Memory B cell (primary cell): Measurements from ENCODE around the gene AMN.
"Not testable (repeated sequence)": the region's sequence is repeated elsewhere in the genome, so short reads cannot be mapped to it uniquely, and the experiment has no call there.

ENCODE experiments used
- ATAC-seq: fragments of 150-1000 bp; cut with Tn5 transposase; 2 replicates; pipeline ENCODE4 v1.10.0; 2021; ENCODE audit warnings: low read depth, mild to moderate bottlenecking, moderate library complexity
- DNase-seq, 2 donors: peaks; one replicate each; pipeline ENCODE4 v3.0.0; 2022; ENCODE audit warnings: low spot score in 2 of 2
- H3K27ac Mint-ChIP-seq: one replicate; pipeline ENCODE4 v1.8.0; 2022; ENCODE audit warnings: mild to moderate bottlenecking, moderate library complexity, mixed read lengths
- H3K27me3 Mint-ChIP-seq: one replicate; pipeline ENCODE4 v1.8.0; 2022; ENCODE audit warnings: mixed read lengths
- H3K36me3 Mint-ChIP-seq: one replicate; pipeline ENCODE4 v1.8.0; 2022; ENCODE audit warnings: mild to moderate bottlenecking, mixed read lengths
- H3K4me1 Mint-ChIP-seq: one replicate; pipeline ENCODE4 v1.8.0; 2022; ENCODE audit warnings: mixed read lengths
- H3K4me3 Mint-ChIP-seq: one replicate; pipeline ENCODE4 v1.8.0; 2022; ENCODE audit warnings: mild to moderate bottlenecking, moderate library complexity, mixed read lengths
- H3K9me3 Mint-ChIP-seq: one replicate; pipeline ENCODE4 v1.8.0; 2022; ENCODE audit warnings: mixed read lengths

The AMN gene

GRCh38 chr14:102922490-102923200 is at the start of gene AMN:
Gene AMN (plus strand): TSS chr14:102922663. CDS start chr14:102922689, 26 bp downstream.
- peak within 1 kb of the TSS; percentile 81 for H3K4me3 Mint-ChIP-seq
- DNase-seq, result no peak
- no peaks in the 10 kb centered on the region for H3K36me3 Mint-ChIP-seq
- ATAC-seq, result peak; percentile 38
- H3K27ac Mint-ChIP-seq, result no peak within 1 kb of the TSS
- peaks cover 2% of the 10 kb centered on the region for H3K27me3 Mint-ChIP-seq
- no peaks in the 10 kb centered on the region for H3K9me3 Mint-ChIP-seq
- peaks cover 13% of the 10 kb centered on the region for H3K4me1 Mint-ChIP-seq

- H3K9me3 Mint-ChIP-seq, result no peaks in the 10 kb centered on the region
- ATAC-seq, result no peak
Observed at GRCh38 chr14:102873131-102873530, 49.3 kb upstream of the AMN start.

GRCh38 chr14:102873546-102874061 is 48.9 kb upstream of the AMN start:
- peaks cover 32% of the 10 kb centered on the region for H3K36me3 Mint-ChIP-seq
- H3K4me1 Mint-ChIP-seq, result peaks cover 6% of the 10 kb centered on the region
- H3K4me3 Mint-ChIP-seq, result no peak overlapping the region
- no peaks in the 10 kb centered on the region for H3K9me3 Mint-ChIP-seq
- H3K27me3 Mint-ChIP-seq, result no peaks in the 10 kb centered on the region
- ATAC-seq (no peak), DNase-seq (no peak)
- H3K27ac Mint-ChIP-seq, result no peak overlapping the region

More at GRCh38 chr14:102873131-102873530, 49.3 kb upstream of the AMN start:
- H3K27ac Mint-ChIP-seq, result no peak overlapping the region
- H3K4me1 Mint-ChIP-seq, result peaks cover 6% of the 10 kb centered on the region
- DNase-seq, result no peak
- H3K36me3 Mint-ChIP-seq, result peaks cover 32% of the 10 kb centered on the region
- no peaks in the 10 kb centered on the region for H3K27me3 Mint-ChIP-seq
- H3K4me3 Mint-ChIP-seq, result no peak overlapping the region

- Mint-ChIP-seq H3K36me3 (peaks cover 32% of the 10 kb centered on the region), H3K4me1 (no peaks in the 10 kb centered on the region), H3K27ac (no peak overlapping the region), H3K9me3 (no peaks in the 10 kb centered on the region), H3K4me3 (no peak overlapping the region), H3K27me3 (no peaks in the 10 kb centered on the region)
- ATAC-seq (no peak), DNase-seq (no peak)
Observed at GRCh38 chr14:102875652-102876051, 46.8 kb upstream of the AMN start.

- H3K9me3 Mint-ChIP-seq, H3K4me3 Mint-ChIP-seq, ATAC-seq: not testable (repeated sequence)
Observed at GRCh38 chr14:102877511-102877910, 45.0 kb upstream of the AMN start.

GRCh38 chr14:102878174-102878969 is 44.1 kb upstream of the AMN start:
- ATAC-seq, result peak; percentile 61

More at GRCh38 chr14:102877511-102877910, 45.0 kb upstream of the AMN start:
- peaks cover 25% of the 10 kb centered on the region for H3K36me3 Mint-ChIP-seq
- not testable (repeated sequence) for H3K27ac Mint-ChIP-seq, H3K27me3 Mint-ChIP-seq, DNase-seq, H3K4me1 Mint-ChIP-seq

GRCh38 chr14:102878970-102879460 is 43.4 kb upstream of the AMN start:
- Mint-ChIP-seq H3K27ac (no peak overlapping the region), H3K4me1 (peaks cover 8% of the 10 kb centered on the region), H3K4me3 (no peak overlapping the region), H3K9me3 (no peaks in the 10 kb centered on the region), H3K36me3 (peaks cover 17% of the 10 kb centered on the region), H3K27me3 (no peaks in the 10 kb centered on the region)
- DNase-seq, result peak in 1 of 2 donors; percentile 4
- no peak for ATAC-seq

More at GRCh38 chr14:102878174-102878969, 44.1 kb upstream of the AMN start:
- H3K27me3 Mint-ChIP-seq, result no peaks in the 10 kb centered on the region
- peaks cover 8% of the 10 kb centered on the region for H3K4me1 Mint-ChIP-seq
- H3K27ac Mint-ChIP-seq, result no peak overlapping the region
- H3K9me3 Mint-ChIP-seq, result no peaks in the 10 kb centered on the region
- H3K36me3 Mint-ChIP-seq, result peaks cover 22% of the 10 kb centered on the region
- H3K4me3 Mint-ChIP-seq, result no peak overlapping the region
- no peak for DNase-seq

GRCh38 chr14:102882226-102882906 is 40.1 kb upstream of the AMN start:
- Mint-ChIP-seq H3K27me3 (no peaks in the 10 kb centered on the region), H3K36me3 (peaks cover 22% of the 10 kb centered on the region), H3K4me3 (no peak overlapping the region), H3K27ac (peak overlapping the region; percentile 18), H3K4me1 (peaks cover 8% of the 10 kb centered on the region), H3K9me3 (no peaks in the 10 kb centered on the region)
- ATAC-seq, result no peak
- DNase-seq, result no peak

- Mint-ChIP-seq H3K27me3 (no peaks in the 10 kb centered on the region), H3K9me3 (no peaks in the 10 kb centered on the region), H3K4me3 (no peak overlapping the region), H3K27ac (peak overlapping the region; percentile 82), H3K4me1 (peaks cover 8% of the 10 kb centered on the region), H3K36me3 (peaks cover 24% of the 10 kb centered on the region)
- DNase-seq (no peak), ATAC-seq (no peak)
Observed at GRCh38 chr14:102883089-102883541, 39.3 kb upstream of the AMN start.

GRCh38 chr14:102883554-102883953 is 38.9 kb upstream of the AMN start:
- H3K27me3 Mint-ChIP-seq, result no peaks in the 10 kb centered on the region
- no peak for DNase-seq
- peaks cover 27% of the 10 kb centered on the region for H3K36me3 Mint-ChIP-seq
- ATAC-seq, result no peak
- peak overlapping the region; percentile 82 for H3K27ac Mint-ChIP-seq
- H3K4me3 Mint-ChIP-seq, result no peak overlapping the region
- peaks cover 8% of the 10 kb centered on the region for H3K4me1 Mint-ChIP-seq
- no peaks in the 10 kb centered on the region for H3K9me3 Mint-ChIP-seq

GRCh38 chr14:102885737-102886447 is 36.6 kb upstream of the AMN start:
- ATAC-seq, result no peak
- Mint-ChIP-seq H3K36me3 (peaks cover 23% of the 10 kb centered on the region), H3K27ac (peak overlapping the region; percentile 47)

GRCh38 chr14:102888748-102889147 is 33.7 kb upstream of the AMN start:
- no peak overlapping the region for H3K4me3 Mint-ChIP-seq
- no peaks in the 10 kb centered on the region for H3K27me3 Mint-ChIP-seq
- no peak overlapping the region for H3K27ac Mint-ChIP-seq
- peaks cover 18% of the 10 kb centered on the region for H3K36me3 Mint-ChIP-seq
- no peak for DNase-seq
- no peaks in the 10 kb centered on the region for H3K9me3 Mint-ChIP-seq
- no peak for ATAC-seq
- no peaks in the 10 kb centered on the region for H3K4me1 Mint-ChIP-seq

More at GRCh38 chr14:102885737-102886447, 36.6 kb upstream of the AMN start:
- no peaks in the 10 kb centered on the region for H3K27me3 Mint-ChIP-seq
- no peak overlapping the region for H3K4me3 Mint-ChIP-seq
- no peaks in the 10 kb centered on the region for H3K9me3 Mint-ChIP-seq
- peaks cover 8% of the 10 kb centered on the region for H3K4me1 Mint-ChIP-seq
- no peak for DNase-seq

- Mint-ChIP-seq H3K27ac (no peak overlapping the region), H3K27me3 (no peaks in the 10 kb centered on the region), H3K36me3 (peaks cover 15% of the 10 kb centered on the region), H3K9me3 (no peaks in the 10 kb centered on the region), H3K4me1 (no peaks in the 10 kb centered on the region), H3K4me3 (no peak overlapping the region)
- no peak for DNase-seq
- ATAC-seq, result no peak
Observed at GRCh38 chr14:102889615-102890014, 32.8 kb upstream of the AMN start.
